Uterus (tissue), 2 donors: ENCODE data around the gene MIER2.

Source experiments
- POLR2A ChIP-seq, 2 donors: fragments of 450-650 bp; IDR thresholded peaks; one replicate each; pipeline ENCODE4 v1.6.1; 2016; ENCODE audit warnings: antibody characterized with exemption in 2 of 2, mild to moderate bottlenecking in 1 of 2, moderate library complexity in 1 of 2
- TF ChIP-seq, protein P1 (sequence below), 4 experiments: fragments of 200-600 bp in 2 of 4; fragments of 450-650 bp in 2 of 4; sonication (generic) in 2 of 4; IDR thresholded peaks; one replicate each; pipeline ENCODE4 v1.5.1; 2016 to 2019; ENCODE audit warnings: antibody characterized with exemption in 4 of 4, mild to moderate bottlenecking in 2 of 4, moderate library complexity in 1 of 4

DNA sequence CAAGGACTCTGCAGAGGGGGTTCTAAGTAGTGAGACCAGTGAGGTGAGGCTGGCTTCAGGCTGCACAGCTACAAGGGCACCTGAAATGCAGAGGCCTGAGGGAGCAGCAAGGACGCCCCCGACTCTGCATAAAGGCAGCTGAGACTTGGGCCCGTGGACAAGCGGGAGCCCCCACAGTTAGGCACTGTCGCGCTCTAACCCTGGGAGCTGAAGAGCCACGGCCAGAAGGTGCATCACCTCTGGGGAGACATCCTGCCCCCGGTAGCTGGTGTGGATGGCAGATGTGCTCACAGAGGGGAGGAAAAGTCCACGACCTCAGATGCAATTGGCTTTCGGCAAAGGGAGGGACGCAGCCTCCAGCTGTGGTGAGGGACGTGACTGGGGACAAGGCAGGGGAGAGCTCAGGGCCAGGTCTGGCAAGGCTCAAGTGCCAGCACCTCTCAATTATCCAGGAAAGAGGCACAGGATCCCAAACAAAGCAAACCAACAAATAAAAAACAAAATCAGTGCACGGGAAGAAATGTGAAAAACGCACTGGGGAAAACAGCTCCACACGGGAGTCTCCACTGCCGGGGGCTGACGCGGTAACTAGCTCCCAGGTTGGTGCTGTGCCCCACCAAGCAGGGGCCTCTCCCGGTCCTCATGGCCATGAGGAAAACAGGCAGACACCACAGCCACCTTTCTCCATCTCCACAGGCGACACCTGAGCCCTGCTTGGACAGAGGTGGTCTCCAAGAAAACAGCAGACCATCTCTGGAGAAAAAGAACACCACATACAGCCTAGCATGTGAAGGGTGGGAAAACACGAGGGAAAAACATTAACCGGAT lies 30.4 kb downstream of the MIER2 start:
- TF ChIP-seq, protein P1, sequence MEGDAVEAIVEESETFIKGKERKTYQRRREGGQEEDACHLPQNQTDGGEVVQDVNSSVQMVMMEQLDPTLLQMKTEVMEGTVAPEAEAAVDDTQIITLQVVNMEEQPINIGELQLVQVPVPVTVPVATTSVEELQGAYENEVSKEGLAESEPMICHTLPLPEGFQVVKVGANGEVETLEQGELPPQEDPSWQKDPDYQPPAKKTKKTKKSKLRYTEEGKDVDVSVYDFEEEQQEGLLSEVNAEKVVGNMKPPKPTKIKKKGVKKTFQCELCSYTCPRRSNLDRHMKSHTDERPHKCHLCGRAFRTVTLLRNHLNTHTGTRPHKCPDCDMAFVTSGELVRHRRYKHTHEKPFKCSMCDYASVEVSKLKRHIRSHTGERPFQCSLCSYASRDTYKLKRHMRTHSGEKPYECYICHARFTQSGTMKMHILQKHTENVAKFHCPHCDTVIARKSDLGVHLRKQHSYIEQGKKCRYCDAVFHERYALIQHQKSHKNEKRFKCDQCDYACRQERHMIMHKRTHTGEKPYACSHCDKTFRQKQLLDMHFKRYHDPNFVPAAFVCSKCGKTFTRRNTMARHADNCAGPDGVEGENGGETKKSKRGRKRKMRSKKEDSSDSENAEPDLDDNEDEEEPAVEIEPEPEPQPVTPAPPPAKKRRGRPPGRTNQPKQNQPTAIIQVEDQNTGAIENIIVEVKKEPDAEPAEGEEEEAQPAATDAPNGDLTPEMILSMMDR (IDR thresholded peaks at IDR 0.05) = no peak
- TF ChIP-seq POLR2A (IDR thresholded peaks at IDR 0.05) = no peak
